ENCODE measurements around the gene RFPL4A.
A peak's percentile ranks its signal among the peaks of the same experiment; 100 is the strongest.

The RFPL4A gene

DNA sequence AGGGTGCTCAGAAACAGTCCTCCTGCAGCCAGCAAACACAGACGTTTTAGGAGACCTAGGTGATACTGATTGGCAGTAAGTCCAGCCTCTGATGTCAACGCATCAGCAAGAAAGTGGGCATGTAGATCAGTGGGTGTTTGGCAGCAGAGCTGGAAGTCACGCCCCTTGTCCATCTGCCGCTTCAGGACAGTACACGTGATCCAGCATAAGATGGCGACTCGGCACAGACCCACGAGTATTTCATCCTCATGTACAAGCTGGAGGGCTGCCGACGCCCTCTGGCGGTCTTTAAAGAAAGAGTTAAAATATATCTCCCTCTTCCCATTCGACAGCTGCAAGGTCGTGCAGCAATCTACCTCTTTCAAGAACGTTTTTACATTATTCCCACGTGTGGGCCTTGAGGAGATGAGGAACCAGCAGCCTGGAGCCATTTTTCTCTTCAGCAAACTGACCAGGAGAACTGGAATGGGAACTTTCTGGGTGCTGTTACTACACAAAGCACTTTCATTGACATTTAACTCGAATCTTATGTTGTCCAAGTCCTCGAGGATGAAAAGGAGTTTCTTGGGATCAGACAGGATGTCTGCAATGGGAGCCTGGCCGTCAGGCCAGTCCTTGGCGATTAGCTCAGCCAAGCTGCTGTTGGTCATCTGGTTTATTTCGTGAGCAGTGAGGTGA is 50.6 kb downstream of the RFPL4A start:
- peak; percentile 57 for DNase-seq (ENCODE audit: low read depth)
- no peak overlapping the region for H3K4me3 ChIP-seq (ENCODE audit: control insufficient read depth, low read depth, low read length)
- TF ChIP-seq CTCF (conservative IDR thresholded peaks at IDR 0.05; ENCODE audit: control insufficient read depth, insufficient read depth, low read depth, low read length), result peak; percentile 31

GRCh38 chr19:55811340-55811739 is 52.4 kb downstream of the RFPL4A start:
- no peak for DNase-seq (ENCODE audit: low read depth)
- no peak overlapping the region for H3K4me3 ChIP-seq (ENCODE audit: control insufficient read depth, low read depth, low read length)
- no peak for TF ChIP-seq CTCF (conservative IDR thresholded peaks at IDR 0.05; ENCODE audit: control insufficient read depth, insufficient read depth, low read depth, low read length)

DNA sequence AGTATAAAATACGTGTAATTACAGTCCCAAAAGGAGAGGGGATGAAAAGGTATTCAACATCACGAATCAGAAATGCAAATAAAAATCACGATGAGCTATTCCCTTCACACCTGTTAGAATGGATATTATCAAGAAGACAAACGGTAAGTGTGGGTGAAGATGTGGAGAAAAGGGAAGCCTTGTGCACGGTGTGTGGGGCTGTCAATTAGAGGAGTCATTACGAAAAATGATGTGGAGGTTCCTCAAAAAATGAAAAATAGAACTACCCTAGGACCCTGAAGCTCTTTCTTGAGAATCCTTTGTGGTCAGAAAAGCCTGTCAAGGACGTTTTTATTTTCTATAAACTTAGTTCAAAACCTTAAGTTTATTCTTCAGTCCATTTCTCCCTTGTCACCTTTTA is 53.6 kb downstream of the RFPL4A start:
- DNase-seq (ENCODE audit: low read depth), result no peak
- no peak for TF ChIP-seq CTCF (conservative IDR thresholded peaks at IDR 0.05; ENCODE audit: control insufficient read depth, insufficient read depth, low read depth, low read length)

More for the DNA sequence above, 53.6 kb downstream of the RFPL4A start:
- no peak overlapping the region for H3K4me3 ChIP-seq (ENCODE audit: control insufficient read depth, low read depth, low read length)
